GM19023 (cell line): ENCODE data around the gene PACS2.
"Not testable (repeated sequence)": the region's sequence is repeated elsewhere in the genome, so short reads cannot be mapped to it uniquely, and the experiment has no call there.

ENCODE experiments used
- ATAC-seq: cut with Tn5 transposase; IDR thresholded peaks from one replicate; pipeline ENCODE4 v1.9.1; 2021; ENCODE audit warnings: mild to moderate bottlenecking, moderate library complexity; ENCODE audit not compliant: unreplicated experiment

Gene PACS2

GRCh38 chr14:105314287-105315200 is at the start of gene PACS2:
Gene PACS2, plus strand, starts transcription at chr14:105314748. Its CDS starts 171 bp downstream, at chr14:105314919.
- ATAC-seq = peak; percentile 71

GRCh38 chr14:105267820-105268548 is 46.6 kb upstream of the PACS2 start:
- ATAC-seq = no peak

GRCh38 chr14:105268736-105269354 is 45.7 kb upstream of the PACS2 start:
- no peak for ATAC-seq

- no peak for ATAC-seq
Measured at GRCh38 chr14:105269405-105269804, 45.1 kb upstream of the PACS2 start.

GRCh38 chr14:105271224-105271890 is 43.2 kb upstream of the PACS2 start:
- no peak for ATAC-seq

- ATAC-seq = no peak
Measured at GRCh38 chr14:105272623-105273022, 41.9 kb upstream of the PACS2 start.

GRCh38 chr14:105273062-105273461 is 41.5 kb upstream of the PACS2 start:
- no peak for ATAC-seq

- no peak for ATAC-seq
Measured at GRCh38 chr14:105274637-105275036, 39.9 kb upstream of the PACS2 start.

- no peak for ATAC-seq
Measured at GRCh38 chr14:105275267-105275946, 39.1 kb upstream of the PACS2 start.

GRCh38 chr14:105277448-105277847 is 37.1 kb upstream of the PACS2 start:
- ATAC-seq = not testable (repeated sequence)

GRCh38 chr14:105279642-105280361 is 34.7 kb upstream of the PACS2 start:
- no peak for ATAC-seq

GRCh38 chr14:105280525-105280924 is 34.0 kb upstream of the PACS2 start:
- no peak for ATAC-seq

- no peak for ATAC-seq
Measured at GRCh38 chr14:105281371-105282097, 33.0 kb upstream of the PACS2 start.

GRCh38 chr14:105282098-105282725 is 32.3 kb upstream of the PACS2 start:
- ATAC-seq = no peak

- ATAC-seq = no peak
Measured at GRCh38 chr14:105283028-105283427, 31.5 kb upstream of the PACS2 start.

- no peak for ATAC-seq
Measured at GRCh38 chr14:105283899-105284298, 30.6 kb upstream of the PACS2 start.

GRCh38 chr14:105285174-105285573 is 29.4 kb upstream of the PACS2 start:
- ATAC-seq = no peak

- no peak for ATAC-seq
Measured at GRCh38 chr14:105286759-105287144, 27.8 kb upstream of the PACS2 start.
